Activated CD4-positive, alpha-beta T cell treated with anti-CD3 and anti-CD28 coated beads, Interleukin-2, amount 50 U/mL, for 4 hours (primary cell): ENCODE data around the gene PALLD.

Source experiments
- DNase-seq, 2 experiments: peaks; one replicate each; pipeline ENCODE4 v3.0.0-alpha.2; 2020

Gene PALLD

DNA sequence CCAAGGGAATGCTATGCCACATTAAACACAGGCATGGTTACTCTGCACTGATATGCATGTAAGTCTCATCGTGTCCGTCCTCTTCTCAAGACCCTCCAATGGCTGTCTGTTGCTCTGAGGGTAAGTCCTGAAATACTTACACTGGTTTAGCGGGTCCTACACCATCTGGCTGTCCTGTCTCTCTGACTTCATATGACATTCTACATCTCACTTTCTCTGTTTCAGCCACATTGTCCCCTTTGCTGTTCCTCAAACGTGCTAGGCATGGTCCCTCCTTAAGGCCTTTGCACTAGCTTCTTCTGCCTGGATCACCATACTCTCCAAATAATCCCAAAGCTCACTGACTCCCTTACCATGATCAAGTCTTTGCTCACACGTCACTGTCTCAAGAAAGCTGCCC, 131.4 kb downstream of the PALLD start:
- DNase-seq: no peak

DNA sequence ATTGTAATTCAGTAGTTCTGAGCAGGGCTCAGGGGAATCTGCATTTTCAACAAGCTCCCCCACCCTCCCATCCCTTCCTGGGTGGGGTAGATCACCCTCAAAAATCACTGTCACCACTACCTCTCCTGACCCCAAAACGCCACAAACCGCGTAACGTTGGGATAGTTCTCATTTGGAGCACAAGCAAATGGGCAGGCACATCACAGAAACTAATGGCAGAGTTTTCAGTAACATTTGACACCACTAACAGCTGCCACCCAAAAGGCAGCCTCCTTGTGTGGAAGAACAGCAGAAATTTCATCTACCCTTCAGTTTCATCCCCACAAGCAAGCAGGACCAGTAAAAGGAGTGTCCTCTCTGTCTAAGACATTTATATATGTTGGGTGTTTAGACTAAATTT, 132.7 kb downstream of the PALLD start:
- no peak for DNase-seq

DNA sequence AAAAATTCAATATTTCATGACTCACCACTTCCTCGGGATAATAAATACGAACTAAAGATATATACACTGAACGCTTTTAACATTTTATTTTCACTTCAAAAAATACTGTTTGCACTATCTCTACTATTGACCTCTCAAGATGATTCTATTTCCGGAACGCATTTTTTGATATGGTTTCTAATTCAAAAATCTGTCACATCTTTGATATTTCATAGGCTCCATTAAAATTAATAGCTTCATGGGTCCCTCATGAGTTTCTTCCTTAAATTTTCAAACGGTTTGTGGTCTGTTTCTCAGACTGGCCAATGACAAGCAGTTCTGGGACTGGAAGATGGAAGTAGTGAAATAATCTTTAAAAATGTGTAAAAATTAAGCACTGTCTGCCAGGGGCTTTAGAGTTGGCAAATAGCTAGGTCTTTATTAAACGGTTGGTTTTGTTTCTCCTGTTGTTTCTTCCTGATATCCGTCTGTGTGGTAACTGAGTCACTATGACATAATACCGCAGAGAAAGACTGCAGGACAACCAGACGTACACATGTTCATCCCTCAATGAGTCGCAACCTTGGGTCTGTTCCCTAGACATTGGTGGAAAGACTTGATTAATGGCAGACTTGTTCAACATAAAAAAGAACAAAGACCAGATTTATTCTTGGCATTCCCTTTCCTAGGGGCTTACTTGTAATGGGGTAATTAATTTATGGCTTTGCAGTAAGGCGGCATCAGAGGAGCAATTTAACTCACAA, 133.8 kb downstream of the PALLD start:
- no peak for DNase-seq

DNA sequence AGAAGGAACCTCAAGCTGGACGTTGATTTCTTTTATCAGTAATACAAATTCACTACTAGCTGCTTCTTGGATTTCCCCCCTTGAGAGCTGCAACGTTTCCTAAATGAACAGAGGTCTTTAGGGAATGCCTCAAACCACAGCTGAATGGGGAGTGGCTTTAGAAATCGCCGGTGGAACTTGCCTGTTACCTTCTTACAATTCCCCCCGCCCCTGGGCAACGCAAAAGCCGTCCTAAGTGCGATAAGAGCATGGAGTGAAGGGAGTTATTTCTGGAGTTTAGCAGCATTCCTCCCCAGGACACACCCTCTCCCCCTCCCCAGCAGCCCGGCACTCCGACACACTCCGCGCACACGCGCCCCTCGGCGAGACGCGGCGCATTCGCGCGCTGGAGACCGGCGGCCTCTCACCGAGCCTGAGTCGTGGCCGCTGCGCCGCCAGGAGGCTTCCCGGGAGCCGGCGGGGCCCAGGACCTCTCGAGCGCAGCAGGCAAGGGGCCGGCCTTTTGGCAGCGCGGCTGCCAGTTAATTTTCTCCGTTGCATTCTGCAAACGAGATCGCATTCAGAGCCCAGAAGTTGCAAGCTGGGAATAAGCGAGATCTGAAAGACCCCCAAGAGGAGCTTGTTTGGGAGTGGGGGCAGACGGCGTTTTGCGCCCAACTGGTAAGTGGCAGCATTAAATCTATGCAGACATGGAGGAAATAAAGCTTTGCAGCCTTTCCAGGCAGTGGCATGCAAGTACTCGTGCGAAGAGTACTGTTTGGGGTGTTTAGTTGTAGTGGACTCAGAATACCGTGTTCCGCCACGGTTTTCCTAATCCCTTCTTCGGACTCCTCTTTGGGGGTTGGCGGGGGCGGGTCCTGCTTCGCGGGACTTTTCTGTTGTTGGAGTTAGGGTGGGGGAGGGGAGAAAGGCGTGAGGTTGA, 134.7 kb downstream of the PALLD start:
- DNase-seq: no peak

DNA sequence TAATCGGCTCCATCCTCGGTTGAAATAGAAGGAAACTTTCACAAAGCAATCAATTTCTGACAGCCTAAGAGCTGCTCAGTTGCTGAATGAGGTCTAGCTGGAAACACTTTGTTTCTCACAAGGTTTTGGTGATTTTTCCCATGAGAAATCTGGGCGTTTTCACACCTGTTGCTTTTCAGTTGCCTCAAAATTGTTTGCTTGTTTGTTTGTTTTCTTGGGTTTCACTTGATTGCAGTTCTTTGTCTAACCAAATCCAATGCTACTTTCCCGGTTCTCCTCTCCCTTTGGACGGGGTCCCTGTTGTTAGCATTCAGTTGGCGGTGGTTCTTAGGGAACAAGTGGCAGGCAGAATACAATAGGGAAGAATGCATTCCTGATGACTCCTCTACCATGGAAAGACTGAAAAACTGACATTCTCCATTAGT, 135.5 kb downstream of the PALLD start:
- no peak for DNase-seq

DNA sequence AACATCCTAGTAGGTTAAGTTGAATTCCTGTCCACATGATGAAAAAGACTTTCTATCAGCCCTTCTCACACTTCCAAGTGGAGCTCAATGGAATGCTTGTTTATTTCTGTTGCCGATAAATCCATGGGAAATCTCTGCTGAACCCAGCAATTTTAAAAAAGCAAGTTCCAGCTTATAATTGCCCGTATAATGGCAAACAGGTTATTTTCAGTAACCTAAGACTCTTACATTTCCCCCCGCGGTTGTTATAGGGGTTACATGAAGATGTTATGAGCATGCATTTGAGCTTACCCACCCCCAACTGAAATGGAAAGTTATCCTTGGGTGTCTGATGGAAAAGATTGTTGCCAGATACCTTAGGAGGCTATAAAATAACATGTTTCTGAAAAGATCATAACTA, 136.2 kb downstream of the PALLD start:
- no peak for DNase-seq

DNA sequence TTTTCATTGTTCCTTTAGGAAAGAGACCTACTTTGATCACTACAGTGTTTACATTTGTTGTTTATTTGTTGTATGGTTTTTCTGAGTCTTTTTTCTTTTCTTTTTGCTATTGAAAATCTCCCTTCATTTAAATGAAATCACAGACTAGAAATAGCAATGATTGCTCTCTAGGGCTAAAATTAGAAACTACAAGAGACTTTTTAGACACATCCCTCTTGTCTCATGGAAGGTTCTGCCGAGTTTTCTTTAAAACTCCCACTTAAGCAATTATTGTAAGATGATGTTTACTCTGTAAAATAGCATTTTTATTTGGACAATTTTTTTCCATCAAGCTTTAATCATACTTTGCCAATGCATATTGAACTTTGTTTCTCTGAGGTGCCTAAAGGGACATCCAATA, 136.6 kb downstream of the PALLD start:
- DNase-seq: no peak

DNA sequence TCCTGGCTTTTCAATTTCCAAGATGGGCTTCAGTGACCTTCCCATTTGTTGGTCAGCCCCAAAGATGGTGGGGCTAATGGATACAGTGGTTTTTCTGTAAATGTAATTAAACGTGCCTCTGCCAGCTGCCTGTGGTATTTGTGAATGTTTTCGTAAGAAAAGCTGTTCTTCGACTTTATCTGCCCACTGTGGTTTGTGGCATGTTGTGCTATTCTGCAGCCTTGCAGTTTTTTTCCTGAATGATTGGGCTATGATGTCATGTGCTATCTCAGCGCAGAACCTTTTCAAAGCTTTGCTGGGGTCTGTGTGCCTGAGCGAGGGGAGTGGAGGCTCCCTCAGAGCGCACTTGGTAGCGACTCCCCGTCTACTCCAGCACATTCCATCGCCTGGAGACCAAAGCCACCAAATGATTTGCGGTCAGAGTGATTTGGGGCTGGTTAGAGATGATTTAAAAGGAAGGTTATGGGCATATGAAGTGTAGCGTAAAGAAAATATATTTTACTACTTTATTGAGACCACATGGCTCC, 137.5 kb downstream of the PALLD start:
- DNase-seq: no peak

DNA sequence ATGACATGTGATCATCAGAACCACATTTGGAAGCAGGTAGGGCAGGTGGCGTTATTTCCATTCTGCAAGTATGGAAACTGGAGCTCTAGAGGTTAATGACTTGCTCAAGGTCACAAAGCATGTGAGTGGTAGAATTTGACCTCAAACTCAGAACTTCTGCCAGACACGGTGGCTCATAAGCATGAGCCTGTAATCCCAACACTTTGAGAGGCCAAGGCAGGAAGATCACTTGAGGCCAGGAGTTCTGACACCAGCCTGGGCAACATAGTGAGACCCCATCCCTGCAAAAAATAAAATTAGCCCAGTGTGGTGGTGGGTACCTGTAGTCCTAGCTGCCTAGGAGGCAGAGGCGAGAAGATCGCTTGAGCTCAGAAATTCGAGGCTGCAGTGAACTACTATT, 139.2 kb downstream of the PALLD start:
- DNase-seq: no peak

DNA sequence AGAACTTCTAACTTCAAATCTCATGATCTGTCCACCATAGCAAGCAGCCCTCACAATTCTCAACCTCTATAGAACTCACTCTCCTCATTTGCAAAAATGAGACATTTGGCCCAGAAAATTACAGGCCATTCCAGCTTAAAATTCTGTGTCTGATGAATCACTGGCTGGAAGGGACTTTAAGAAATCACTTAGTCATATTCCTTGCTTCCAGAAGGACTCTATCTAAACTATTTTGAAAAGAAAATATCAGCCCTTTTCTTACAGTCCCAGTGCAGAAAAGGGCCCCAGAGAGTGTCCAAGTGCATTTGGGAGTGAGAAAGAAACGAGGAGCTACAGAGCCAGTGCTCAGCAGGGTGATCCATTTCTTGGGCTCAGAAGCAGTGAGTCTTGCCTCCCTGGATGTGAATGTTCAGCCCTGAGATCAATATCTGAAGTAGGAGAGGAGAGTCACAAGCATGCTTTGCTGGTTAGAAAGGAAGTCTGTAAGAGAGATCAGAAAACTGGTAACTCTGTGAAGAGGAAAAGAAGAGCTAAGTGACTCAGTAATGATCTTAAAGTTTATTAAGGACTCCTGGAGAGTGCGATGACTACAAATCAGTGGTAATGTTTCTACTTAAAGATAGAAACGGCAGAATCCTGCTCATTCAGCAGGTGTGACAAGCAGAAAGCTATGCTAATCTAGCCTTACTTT, 139.8 kb downstream of the PALLD start:
- DNase-seq: no peak

DNA sequence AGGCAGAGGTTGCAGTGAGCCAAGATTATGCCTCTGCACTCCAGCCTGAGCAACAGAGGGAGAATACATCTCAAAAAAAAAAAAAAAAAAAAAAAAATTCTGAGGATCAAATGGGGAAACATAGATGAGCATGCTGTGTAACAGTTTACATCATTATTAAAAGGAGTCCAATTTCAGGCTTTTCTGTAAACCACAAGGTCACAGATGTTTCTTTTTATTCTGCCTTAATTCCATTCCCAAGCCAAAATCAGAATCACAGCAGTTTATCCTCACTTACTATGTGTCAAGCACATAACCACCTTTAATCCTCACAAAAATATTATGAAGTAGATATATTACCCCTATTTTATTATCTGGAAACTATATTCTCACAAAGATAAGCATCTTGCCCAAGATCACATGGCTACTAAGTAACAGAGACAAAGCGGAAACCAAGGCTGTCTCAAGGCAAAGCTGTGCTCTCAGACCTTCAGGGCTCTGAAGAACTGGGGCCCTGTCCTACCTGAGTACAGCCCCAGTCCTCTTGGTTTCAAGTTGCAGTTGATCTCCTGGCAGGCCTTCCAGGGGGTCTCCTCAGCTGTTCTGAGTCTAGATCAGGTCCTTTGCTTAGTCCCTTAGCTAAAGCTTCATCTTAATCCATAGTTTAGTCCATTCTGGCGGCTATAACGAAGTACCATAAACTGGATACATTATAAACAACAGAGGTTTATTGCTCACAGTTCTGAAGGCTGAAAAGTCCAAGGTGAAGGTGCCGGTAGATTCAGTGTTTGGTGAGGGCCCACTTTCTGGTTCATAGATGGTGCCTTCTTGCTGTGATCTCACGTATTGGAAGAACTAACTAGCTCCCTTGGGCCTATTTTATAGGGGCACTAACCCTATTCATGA, 141.3 kb downstream of the PALLD start:
- DNase-seq: no peak

DNA sequence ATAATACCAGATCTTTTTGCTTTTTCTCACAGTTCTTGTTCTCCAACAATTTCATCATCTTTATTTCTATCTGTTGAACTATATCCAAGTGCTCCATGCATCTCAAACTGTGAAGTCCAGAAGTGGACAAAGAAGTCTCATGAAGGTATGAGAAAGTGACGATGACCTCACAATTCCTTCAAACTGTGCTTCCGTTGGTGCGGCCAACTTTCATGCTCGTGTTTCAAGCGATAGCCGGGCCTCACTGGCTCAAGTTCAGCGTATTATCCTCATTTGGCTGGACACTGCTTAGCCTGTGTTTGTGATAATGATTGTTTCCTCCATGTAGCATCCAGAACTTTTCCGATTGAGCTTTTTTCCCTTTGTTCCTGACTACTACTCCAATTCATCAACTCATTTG, 143.1 kb downstream of the PALLD start:
- DNase-seq: no peak

DNA sequence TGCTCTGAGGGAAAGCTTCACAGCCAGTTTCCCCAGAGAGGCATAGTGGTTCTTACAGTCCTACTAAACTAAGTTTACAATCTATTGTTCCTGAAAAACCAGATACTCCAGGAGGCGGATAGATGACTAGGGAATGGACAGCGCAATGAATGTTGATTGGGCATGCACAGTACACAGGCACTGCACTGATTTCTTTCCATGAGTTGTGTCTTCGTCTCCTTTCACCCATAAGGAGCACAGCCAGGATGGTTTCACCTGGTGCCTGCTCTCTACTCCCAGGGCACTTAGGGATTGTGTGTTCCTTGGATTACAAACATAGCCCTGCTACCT, 144.9 kb downstream of the PALLD start:
- no peak for DNase-seq

DNA sequence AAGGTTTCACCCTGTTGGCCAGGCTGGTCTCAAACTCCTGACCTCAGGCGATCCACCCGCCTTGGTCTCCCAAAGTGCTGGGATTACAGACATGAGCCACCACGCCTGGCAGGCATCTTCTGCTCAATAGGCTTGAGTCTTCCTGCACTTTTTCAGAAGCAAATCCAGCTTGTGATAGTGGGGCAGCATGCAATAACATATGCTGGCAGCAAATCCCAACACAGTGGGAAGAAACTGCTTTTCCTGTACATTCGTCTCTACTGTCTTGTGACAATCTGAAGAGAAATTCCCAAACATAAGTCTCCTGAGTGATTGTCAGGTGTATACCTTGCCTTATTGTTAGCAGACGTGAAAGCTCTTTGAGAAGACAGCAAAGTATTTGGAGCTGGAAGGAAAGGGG, 145.7 kb downstream of the PALLD start:
- DNase-seq: no peak

DNA sequence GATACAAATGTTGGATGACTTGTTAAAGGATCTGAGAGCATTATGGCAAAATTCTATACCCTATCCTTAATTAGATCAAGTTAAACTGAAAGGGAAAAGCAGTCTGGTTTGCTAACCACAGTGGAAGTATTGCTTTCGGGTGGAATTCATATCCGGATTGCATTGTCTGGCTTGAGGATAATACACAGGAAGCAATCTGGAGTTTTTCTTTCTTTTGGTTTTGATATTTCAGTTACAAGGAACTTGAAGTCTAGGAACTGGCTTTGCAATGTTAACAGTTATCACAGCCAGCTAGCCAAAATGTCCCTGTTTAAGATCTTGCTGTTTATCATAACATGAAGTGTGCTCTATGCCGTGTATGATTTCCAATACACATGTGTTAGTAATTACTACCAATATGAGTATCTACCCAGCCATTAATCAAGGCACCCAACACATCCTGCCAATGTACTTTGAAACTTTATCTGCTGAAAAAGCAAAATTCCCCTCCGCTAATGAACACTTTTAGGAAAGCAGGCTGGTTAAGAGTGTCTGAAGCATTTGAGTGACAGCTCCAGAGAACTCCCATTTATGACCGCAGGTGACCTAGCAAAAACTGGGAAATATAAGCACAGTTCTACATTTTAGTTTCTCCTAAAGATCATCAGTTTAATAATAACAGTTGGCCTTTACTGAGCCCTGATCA, 146.4 kb downstream of the PALLD start:
- DNase-seq: no peak

DNA sequence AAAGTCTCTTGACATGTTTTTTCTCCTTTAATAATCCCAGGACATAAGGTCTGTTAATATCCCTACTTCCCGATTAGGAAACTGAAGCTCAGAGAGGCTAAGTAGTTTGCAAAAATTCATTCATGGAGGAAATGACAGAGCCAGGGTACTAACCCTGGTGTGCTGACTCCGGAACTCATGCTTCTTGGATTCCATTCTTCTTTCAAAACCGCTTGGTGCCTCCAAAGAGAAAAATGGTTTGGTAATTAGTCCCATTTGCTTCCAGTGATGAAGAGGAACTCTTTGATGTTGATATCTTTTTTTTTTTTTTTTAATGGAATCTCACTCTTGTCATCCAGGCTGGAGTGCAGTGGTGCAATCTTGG, 146.9 kb downstream of the PALLD start:
- no peak for DNase-seq

DNA sequence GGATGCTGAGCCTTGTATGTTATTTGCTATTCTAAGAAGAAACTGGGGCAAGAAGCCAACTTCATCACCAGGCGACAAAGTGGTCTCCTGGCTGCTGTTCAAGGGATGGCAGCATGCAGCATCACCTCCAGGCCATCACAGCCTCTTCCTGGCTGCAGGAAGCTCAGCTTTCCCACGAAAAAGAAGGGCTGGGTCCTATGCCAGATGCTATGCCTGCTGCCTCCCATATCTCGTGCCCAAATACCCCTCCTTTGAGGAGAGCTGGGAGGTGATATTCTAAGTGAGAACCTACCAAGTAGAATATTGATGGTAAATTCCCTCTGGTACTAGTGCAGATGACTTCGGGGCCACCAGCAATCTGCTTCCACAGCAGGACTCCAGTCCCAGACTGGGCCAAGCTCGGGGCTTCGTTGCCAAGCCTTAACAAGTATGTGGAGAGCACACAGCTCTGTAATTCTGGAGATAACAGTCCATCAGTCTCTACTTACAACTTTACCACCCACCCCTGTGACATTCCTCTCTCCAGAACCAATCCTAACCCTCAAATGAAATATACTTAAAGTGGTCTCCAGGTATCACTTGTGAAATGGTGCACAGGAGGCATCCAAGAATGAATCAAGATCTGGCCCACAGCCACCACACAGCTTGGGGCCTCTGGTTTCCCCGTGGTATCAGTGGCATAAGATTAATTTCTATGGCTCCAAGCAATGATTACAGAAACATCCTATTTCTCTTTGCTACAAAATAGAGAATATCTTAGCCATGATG, 149.3 kb downstream of the PALLD start:
- no peak for DNase-seq

DNA sequence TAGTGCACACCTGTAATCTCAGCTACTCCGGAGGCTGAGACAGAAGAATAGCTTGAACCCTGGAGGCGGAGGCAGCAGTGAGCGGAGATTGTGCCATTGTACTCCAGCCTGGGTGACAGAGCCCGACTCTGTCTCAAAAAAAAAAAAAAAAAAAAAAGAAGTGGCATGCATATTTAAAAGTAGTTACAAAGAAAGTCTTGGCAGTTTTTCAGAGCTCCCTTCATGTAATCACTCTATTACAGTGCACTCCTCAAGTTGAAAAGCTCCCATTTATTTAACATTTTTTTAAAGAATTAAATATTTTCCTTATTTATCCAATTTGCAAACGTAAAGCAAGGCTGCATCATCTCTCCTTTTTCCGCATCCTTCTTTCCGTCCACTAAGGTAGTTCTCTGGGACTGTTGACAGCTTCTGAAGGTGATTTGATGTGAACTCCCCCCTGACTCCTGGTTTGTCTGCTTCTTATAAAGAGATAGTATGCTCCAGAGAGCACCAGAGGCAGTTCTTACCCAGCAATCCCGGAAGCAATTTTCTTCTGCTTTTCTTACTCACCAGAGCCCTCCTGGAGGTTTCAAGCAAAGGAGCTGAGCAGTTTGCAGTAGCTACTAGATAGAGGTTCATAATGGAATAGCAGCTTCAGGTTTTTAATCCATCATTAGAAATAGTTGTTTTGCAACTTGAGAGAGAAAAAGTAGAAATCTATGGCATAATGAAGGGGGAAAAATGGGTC, 151.0 kb downstream of the PALLD start:
- no peak for DNase-seq

DNA sequence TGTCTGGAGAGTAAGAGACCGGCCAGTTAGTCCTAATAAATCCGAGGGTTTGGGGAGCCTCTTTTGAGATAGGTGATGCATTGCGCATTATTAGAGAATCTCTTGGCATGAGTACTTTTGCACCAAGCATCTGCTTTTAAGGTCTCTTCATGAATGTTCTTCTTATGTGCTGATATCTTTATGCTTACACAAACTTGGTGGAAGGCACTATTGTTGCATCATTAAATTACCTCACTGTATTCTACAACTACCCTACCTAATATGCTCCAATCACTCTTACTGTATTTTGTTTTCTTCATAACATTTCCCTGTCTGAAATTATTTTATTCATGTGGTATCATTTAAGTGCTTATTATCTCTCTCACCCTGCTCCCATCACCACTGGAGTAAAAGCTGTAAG, 151.6 kb downstream of the PALLD start:
- no peak for DNase-seq

DNA sequence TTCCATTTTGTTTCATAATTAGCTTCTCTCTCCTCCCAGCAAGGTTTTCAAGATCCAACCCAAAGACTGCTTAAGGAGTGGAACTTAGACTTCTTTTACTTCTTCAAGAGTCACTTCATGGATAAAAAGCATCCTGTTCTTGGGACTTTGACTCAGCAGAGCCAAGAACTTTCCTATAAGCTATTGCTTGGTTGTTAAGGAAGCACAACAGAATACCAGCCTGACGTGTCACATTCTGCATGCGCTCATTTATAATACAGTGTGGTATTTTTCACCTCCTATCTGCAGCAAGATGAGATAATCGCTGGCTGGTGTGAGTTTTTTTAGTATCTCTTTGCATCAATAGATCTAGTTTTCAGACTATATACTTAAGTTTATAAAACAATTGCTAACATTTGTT, 152.1 kb downstream of the PALLD start:
- DNase-seq: no peak

DNA sequence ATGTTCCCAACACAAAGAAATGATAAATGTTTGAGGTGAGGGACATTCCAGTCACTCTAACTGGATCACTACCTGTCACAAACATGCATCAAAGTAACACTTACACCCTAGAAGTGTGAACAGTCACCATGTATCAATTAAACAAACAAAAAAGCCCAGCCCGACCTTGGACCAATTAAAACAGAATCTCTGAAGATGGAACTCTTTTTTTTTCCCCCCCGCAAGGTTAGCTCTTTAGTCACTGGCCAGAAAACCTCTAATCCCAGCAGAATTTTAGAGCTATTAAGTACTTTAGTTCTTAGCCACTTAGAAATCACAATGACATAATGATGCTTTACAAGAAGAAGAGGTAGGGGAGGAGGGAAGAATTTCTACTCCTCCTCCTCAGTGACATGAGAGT, 154.5 kb downstream of the PALLD start:
- DNase-seq: no peak
